Measurements from ENCODE around the gene AMPH.

GRCh38 chr7:38535073-38535472, 96.1 kb downstream of the AMPH start:
- TF ChIP-seq POLR2A (IDR thresholded peaks at IDR 0.05), result no peak
- no peak for TF ChIP-seq CTCF (IDR thresholded peaks at IDR 0.05)
